Measurements from ENCODE around the gene SUCLA2.

- TF ChIP-seq CTCF (IDR thresholded peaks at IDR 0.05; ENCODE audit: poor library complexity) (no peak), EZH2phosphoT487 (IDR thresholded peaks at IDR 0.05; ENCODE audit: low read depth, severe bottlenecking, unreplicated experiment) (no peak), EZH2 (IDR thresholded peaks at IDR 0.05; ENCODE audit: borderline replicate concordance) (no peak)
Measured at GRCh38 chr13:48040896-48041295, 39.8 kb upstream of the SUCLA2 start.

Data from hepatocyte (in vitro differentiated cells).